ENCODE data around the gene RIF1.

The RIF1 gene

DNA sequence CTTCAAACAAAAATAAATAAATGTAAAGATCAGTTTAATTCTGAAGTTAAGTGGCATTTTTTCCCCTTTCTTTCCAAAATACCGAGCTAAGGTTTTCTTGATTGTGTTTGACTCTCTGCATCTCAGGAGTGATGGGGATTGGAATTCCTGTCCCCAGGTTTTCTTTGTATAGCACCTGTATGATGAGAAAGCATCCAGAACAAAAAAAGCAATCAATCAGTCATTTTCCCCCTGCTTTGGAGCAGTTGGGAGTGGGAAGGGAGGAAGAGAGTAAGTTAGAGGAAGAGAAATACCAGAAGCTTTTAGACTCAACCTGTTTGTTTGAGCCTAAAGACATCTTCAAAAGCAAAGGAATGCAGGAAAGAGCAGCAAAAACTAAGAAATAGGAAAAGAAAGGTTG is 88.5 kb downstream of the RIF1 start:
- no peak overlapping the region for H3K4me3 ChIP-seq (replicated peaks in 1 of 2; ENCODE audit: low read depth in 2 of 2, low read length in 2 of 2)
- TF ChIP-seq, protein P1, sequence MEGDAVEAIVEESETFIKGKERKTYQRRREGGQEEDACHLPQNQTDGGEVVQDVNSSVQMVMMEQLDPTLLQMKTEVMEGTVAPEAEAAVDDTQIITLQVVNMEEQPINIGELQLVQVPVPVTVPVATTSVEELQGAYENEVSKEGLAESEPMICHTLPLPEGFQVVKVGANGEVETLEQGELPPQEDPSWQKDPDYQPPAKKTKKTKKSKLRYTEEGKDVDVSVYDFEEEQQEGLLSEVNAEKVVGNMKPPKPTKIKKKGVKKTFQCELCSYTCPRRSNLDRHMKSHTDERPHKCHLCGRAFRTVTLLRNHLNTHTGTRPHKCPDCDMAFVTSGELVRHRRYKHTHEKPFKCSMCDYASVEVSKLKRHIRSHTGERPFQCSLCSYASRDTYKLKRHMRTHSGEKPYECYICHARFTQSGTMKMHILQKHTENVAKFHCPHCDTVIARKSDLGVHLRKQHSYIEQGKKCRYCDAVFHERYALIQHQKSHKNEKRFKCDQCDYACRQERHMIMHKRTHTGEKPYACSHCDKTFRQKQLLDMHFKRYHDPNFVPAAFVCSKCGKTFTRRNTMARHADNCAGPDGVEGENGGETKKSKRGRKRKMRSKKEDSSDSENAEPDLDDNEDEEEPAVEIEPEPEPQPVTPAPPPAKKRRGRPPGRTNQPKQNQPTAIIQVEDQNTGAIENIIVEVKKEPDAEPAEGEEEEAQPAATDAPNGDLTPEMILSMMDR (IDR thresholded peaks at IDR 0.05; ENCODE audit: low read depth, low read length) = no peak
- no peak for DNase-seq (ENCODE audit: low read depth in 2 of 2)

DNA sequence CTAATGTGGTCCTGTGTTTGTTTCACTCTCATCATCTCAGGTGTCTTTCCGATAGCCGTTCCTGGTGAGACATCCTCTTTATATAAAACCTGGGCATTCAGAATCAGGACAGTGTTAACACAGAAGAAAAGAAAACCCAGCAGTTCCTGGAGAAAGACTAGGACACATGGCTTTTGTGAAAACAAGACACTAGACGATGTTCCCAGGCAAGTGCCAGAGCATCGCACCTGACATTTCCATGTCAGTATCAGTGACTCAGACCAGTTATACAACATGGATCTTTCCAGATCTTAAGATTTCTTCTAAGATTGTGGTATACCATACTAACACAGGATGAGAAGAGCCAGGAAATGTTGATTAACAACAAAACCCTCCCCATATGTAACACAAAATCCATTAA is 96.5 kb downstream of the RIF1 start:
- DNase-seq (ENCODE audit: low read depth in 2 of 2) = no peak
- no peak overlapping the region for H3K4me3 ChIP-seq (replicated peaks in 1 of 2; ENCODE audit: low read depth in 2 of 2, low read length in 2 of 2)
- TF ChIP-seq, protein P1 (IDR thresholded peaks at IDR 0.05; ENCODE audit: low read depth, low read length) = no peak

DNA sequence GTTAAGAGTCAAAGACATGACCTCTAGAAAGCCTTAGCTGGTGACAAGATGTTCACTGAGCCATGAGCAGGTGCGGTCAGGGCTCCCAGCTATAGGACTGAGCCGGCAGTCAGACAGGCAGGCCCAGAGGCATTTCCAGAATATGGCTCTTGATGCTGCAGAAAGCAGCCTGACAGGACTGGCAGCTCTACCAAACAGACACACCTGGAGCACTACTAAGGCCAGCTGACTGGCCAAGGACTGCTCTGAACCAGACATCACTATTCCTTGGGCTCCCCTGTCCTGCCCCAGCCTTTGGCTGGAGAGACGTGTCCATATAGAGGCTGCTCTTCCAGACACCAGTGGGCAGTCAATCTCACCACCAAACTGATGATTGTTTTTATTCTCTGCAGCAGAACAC is 98.8 kb downstream of the RIF1 start:
- H3K4me3 ChIP-seq (replicated peaks in 1 of 2; ENCODE audit: low read depth in 2 of 2, low read length in 2 of 2) = no peak overlapping the region
- TF ChIP-seq, protein P1 (IDR thresholded peaks at IDR 0.05; ENCODE audit: low read depth, low read length) = no peak
- no peak for DNase-seq (ENCODE audit: low read depth in 2 of 2)

DNA sequence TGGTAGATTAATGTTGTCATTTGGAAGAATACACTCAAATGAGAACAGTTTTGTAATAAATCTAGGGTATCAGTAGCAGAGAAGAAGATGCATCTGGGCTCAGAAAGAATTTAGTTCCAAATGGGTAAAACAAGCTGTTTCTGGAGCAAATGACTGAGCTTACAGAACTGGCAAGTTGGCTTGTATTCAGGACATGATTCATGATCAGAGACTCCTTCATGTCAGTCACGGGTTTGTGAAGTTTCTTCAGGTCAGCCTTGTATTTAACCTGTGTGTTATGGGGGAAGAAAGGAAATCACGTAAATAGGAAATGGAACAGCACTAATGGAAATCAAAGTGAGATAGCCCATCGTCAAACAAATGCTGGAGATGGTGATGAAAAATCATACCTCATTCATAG is 109.1 kb downstream of the RIF1 start:
- peak; percentile 4 to 37 for DNase-seq (ENCODE audit: low read depth in 2 of 2)
- TF ChIP-seq, protein P1 (IDR thresholded peaks at IDR 0.05; ENCODE audit: low read depth, low read length) = no peak
- no peak overlapping the region for H3K4me3 ChIP-seq (replicated peaks in 1 of 2; ENCODE audit: low read depth in 2 of 2, low read length in 2 of 2)

DNA sequence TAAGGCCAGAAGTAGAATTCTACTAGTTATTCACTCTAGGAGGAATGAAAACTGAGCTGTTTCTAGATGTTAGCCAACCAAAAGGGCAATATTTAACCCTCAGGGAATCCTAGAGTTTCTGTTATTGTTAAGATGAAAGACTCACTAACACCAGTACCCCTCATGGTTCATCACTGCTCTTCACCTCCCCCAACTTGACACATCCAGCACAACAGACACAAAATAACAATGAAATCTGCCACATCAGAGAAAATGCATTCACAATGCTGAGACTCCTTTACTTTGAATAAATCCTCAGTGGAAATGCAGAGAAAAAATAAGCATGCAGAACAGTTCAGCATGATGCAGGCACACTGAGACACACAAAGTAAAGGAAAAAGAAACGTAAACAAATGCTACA is 111.3 kb downstream of the RIF1 start:
- TF ChIP-seq, protein P1 (IDR thresholded peaks at IDR 0.05; ENCODE audit: low read depth, low read length) = no peak
- no peak overlapping the region for H3K4me3 ChIP-seq (replicated peaks in 1 of 2; ENCODE audit: low read depth in 2 of 2, low read length in 2 of 2)
- no peak for DNase-seq (ENCODE audit: low read depth in 2 of 2)

DNA sequence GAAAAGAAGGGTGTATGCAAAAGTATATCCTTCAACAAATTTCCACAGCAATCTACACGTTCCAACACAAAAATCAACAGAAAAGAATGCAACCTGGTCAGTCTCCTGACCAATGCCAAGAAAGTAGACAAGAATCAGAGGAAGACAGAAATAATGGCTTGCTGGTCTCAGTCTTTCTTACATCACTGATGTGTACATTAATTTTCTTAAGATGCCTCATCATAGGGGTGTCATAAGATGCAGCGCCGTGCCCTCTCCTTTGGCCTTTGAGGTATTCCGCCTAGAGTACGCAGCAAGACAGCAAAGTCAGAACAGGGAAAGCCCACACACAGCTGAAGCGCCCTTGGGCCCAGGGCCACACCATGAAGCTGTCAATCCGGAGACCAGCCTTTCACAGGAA is 112.9 kb downstream of the RIF1 start:
- H3K4me3 ChIP-seq (replicated peaks in 1 of 2; ENCODE audit: low read depth in 2 of 2, low read length in 2 of 2) = no peak overlapping the region
- no peak for DNase-seq (ENCODE audit: low read depth in 2 of 2)
- TF ChIP-seq, protein P1 (IDR thresholded peaks at IDR 0.05; ENCODE audit: low read depth, low read length) = no peak

DNA sequence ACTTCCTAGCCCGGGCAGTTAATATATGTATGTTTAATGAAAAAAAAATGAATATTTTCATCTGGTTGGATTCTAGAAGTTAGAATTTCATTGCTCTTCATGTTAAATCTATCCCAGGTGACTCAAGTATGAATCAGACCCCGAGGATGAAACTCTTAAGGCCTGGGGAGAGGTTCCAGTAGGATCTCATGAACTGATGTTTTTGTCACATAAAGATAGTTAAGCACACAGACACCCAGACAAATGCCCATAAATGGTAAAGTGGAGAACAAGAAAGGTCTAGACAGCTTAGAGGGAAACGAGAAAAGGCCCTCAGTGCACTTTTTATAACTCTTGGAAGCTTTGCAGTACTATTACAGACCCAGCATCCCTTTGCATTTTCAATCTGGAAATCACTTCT is 114.1 kb downstream of the RIF1 start:
- TF ChIP-seq, protein P1 (IDR thresholded peaks at IDR 0.05; ENCODE audit: low read depth, low read length) = no peak
- H3K4me3 ChIP-seq (replicated peaks in 1 of 2; ENCODE audit: low read depth in 2 of 2, low read length in 2 of 2) = no peak overlapping the region
- DNase-seq (ENCODE audit: low read depth in 2 of 2) = peak in 1 of 2 donors; percentile 23
